ENCODE data around the gene ARHGAP15.

DNA sequence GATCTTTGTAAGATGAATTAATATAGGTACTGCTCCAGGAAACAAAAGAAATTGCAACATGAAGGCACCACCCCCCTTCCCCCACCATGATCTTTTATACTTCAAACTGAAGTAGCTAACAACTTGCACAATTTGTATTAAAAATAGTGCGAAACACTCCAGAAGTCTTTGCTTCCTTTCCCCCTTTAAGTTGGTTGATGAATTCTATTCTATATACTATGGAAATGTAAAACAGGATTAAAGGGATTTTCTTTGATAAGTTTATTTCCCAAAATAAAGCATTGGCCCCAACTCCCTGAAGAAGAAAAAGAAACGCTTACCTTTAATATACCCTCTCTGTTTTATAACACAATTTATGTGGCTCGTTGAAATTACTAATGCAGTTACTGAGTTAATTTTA, 227.1 kb downstream of the ARHGAP15 start:
- no peak for TF ChIP-seq POLR2A (IDR thresholded peaks at IDR 0.05)
- TF ChIP-seq, protein P1, sequence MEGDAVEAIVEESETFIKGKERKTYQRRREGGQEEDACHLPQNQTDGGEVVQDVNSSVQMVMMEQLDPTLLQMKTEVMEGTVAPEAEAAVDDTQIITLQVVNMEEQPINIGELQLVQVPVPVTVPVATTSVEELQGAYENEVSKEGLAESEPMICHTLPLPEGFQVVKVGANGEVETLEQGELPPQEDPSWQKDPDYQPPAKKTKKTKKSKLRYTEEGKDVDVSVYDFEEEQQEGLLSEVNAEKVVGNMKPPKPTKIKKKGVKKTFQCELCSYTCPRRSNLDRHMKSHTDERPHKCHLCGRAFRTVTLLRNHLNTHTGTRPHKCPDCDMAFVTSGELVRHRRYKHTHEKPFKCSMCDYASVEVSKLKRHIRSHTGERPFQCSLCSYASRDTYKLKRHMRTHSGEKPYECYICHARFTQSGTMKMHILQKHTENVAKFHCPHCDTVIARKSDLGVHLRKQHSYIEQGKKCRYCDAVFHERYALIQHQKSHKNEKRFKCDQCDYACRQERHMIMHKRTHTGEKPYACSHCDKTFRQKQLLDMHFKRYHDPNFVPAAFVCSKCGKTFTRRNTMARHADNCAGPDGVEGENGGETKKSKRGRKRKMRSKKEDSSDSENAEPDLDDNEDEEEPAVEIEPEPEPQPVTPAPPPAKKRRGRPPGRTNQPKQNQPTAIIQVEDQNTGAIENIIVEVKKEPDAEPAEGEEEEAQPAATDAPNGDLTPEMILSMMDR (IDR thresholded peaks at IDR 0.05), result no peak
- no peak for TF ChIP-seq POLR2AphosphoS5 (IDR thresholded peaks at IDR 0.05)

All from suprapubic skin (tissue), 4 donors.